Gastrocnemius medialis (tissue), 4 donors: Measurements from ENCODE around the gene EHD3. TPM values are rescaled to one million over a fixed set of nuclear protein-coding genes. Genes with fewer than 3 reads are reported as not detected.

Source experiments
- ATAC-seq, 2 donors: fragments of 150-250 bp; one replicate each; pipeline ENCODE4 v1.9.1; 2016
- DNase-seq, 2 donors: peaks; one replicate each; pipeline ENCODE4 v3.0.0-alpha.2; 2019
- H3K27ac ChIP-seq, 4 donors: fragments of 200-600 bp; sonication (generic); 1 replicate in 1 of 4; 2 replicates in 3 of 4; pipeline ENCODE4 v1.5.1; 2016 to 2018; ENCODE audit warnings: mild to moderate bottlenecking in 2 of 4, moderate library complexity in 1 of 4
- H3K27me3 ChIP-seq, 3 donors: fragments of 200-600 bp; sonication (generic) in 2 of 3; 1 replicate in 1 of 3; 2 replicates in 2 of 3; pipeline versions ENCODE4 v1.5.1 to v1.6.0; 2016 to 2019; ENCODE audit warnings: mild to moderate bottlenecking in 1 of 3, moderate library complexity in 1 of 3
- H3K36me3 ChIP-seq, 2 donors: fragments of 200-600 bp; sonication (generic) in 1 of 2; one replicate each; pipeline ENCODE4 v1.5.1; 2017 to 2018
- H3K4me1 ChIP-seq, 2 donors: fragments of 200-600 bp; sonication (generic) in 1 of 2; one replicate each; pipeline ENCODE4 v1.5.1; 2016 to 2017; ENCODE audit warnings: mild to moderate bottlenecking in 2 of 2
- H3K4me3 ChIP-seq, 4 donors: fragments of 200-600 bp; sonication (generic) in 3 of 4; 1 replicate in 1 of 4; 2 replicates in 3 of 4; pipeline ENCODE4 v1.5.1; 2016 to 2019; ENCODE audit warnings: mild to moderate bottlenecking in 2 of 4
- H3K9me3 ChIP-seq, 3 donors: fragments of 200-600 bp; sonication (generic) in 2 of 3; 1 replicate in 1 of 3; 2 replicates in 2 of 3; pipeline ENCODE4 v1.5.1; 2016 to 2019
- CTCF ChIP-seq, 5 experiments: fragments of 450-650 bp in 3 of 5; fragments of 200-600 bp in 2 of 5; sonication (generic) in 2 of 5; IDR thresholded peaks in 4 of 5; conservative IDR thresholded peaks in 1 of 5; 1 replicate in 4 of 5; 2 replicates in 1 of 5; pipeline ENCODE4 v1.5.1; 2016 to 2019; ENCODE audit warnings: antibody characterized with exemption in 5 of 5, mild to moderate bottlenecking in 3 of 5, moderate library complexity in 3 of 5
- POLR2A ChIP-seq, 2 donors: fragments of 450-650 bp; IDR thresholded peaks; one replicate each; pipeline ENCODE4 v1.6.1; 2017; ENCODE audit warnings: antibody characterized with exemption in 2 of 2, mild to moderate bottlenecking in 2 of 2, moderate library complexity in 2 of 2
- in situ Hi-C, 4 donors: fragments of 200-750 bp; cut with MboI; loops; one replicate each; pipeline versions ENCODE4 v1.15.0 to v1.8.0; 2017; ENCODE audit warnings: low sequenced_read_pairs in 4 of 4
- intact Hi-C: fragments of 100-400 bp; cut with DNase I; formaldehyde crosslinking; loops from one replicate; pipeline ENCODE4 v1.15.1; 2023; ENCODE audit warnings: low total_unique reads
- total RNA-seq, 4 donors: library from RNA; depleted of rRNA; stranded (reverse); fragments of >200 nt; gene quantifications; one replicate each; pipeline versions ENCODE4 v1.1.0 to v1.2.3, GENCODE V29; 2016

EHD3 gene
- total RNA-seq, 4 donors from 2014 or later: 1.5 to 3.1 (median 2.1) TPM

- no peak overlapping the region for H3K27ac ChIP-seq
- no peaks in the 10 kb centered on the region for H3K27me3 ChIP-seq
- no peak for TF ChIP-seq CTCF (IDR thresholded peaks at IDR 0.05 in 4 of 5, conservative IDR thresholded peaks at IDR 0.05 in 1 of 5)
- no peak for TF ChIP-seq POLR2A (IDR thresholded peaks at IDR 0.05)
- no peaks in the 10 kb centered on the region for H3K9me3 ChIP-seq
- H3K4me1 ChIP-seq: peaks cover 0 to 7% of the 10 kb centered on the region in 2 donors
- no peaks in the 10 kb centered on the region for H3K36me3 ChIP-seq
- no peak overlapping the region for H3K4me3 ChIP-seq
- intact Hi-C loops: no loop called here
- DNase-seq (no peak), ATAC-seq (no peak)
- in situ Hi-C loops: no loop called here
Measured at GRCh38 chr2:31253356-31254131, 19.6 kb downstream of the EHD3 start.

- no peak overlapping the region for H3K4me3 ChIP-seq
- ATAC-seq: no peak
- H3K36me3 ChIP-seq: no peaks in the 10 kb centered on the region
- no peak overlapping the region for H3K27ac ChIP-seq
- peaks cover 0 to 7% of the 10 kb centered on the region in 2 donors for H3K4me1 ChIP-seq
- DNase-seq: no peak
- TF ChIP-seq POLR2A (IDR thresholded peaks at IDR 0.05): no peak
- no peak for TF ChIP-seq CTCF (IDR thresholded peaks at IDR 0.05 in 4 of 5, conservative IDR thresholded peaks at IDR 0.05 in 1 of 5)
- intact Hi-C loops (no loop called here), in situ Hi-C loops (no loop called here)
- no peaks in the 10 kb centered on the region for H3K27me3 ChIP-seq
- no peaks in the 10 kb centered on the region for H3K9me3 ChIP-seq
Measured at GRCh38 chr2:31254237-31255203, 20.6 kb downstream of the EHD3 start.

GRCh38 chr2:31255911-31256571, 22.1 kb downstream of the EHD3 start:
- ATAC-seq: no peak
- Histone ChIP-seq H3K9me3 (no peaks in the 10 kb centered on the region), H3K27ac (no peak overlapping the region), H3K4me3 (no peak overlapping the region), H3K36me3 (no peaks in the 10 kb centered on the region), H3K27me3 (no peaks in the 10 kb centered on the region), H3K4me1 (peaks cover 0 to 7% of the 10 kb centered on the region in 2 donors)
- in situ Hi-C loops (no loop called here), intact Hi-C loops (no loop called here)
- no peak for DNase-seq
- no peak for TF ChIP-seq POLR2A (IDR thresholded peaks at IDR 0.05)

GRCh38 chr2:31256611-31257382, 22.8 kb downstream of the EHD3 start:
- H3K27me3 ChIP-seq: no peaks in the 10 kb centered on the region
- H3K27ac ChIP-seq: no peak overlapping the region
- H3K36me3 ChIP-seq: no peaks in the 10 kb centered on the region
- ATAC-seq: no peak
- H3K4me1 ChIP-seq: peaks cover 0 to under 1% of the 10 kb centered on the region in 2 donors
- in situ Hi-C loops: no loop called here
- no peak for DNase-seq
- no peak overlapping the region for H3K4me3 ChIP-seq
- intact Hi-C loops: no loop called here
- TF ChIP-seq POLR2A (IDR thresholded peaks at IDR 0.05) (no peak), CTCF (IDR thresholded peaks at IDR 0.05 in 4 of 5, conservative IDR thresholded peaks at IDR 0.05 in 1 of 5) (no peak)
- H3K9me3 ChIP-seq: no peaks in the 10 kb centered on the region
